GOT3 (cell line): ENCODE results near the gene METRNL.
"Not testable (repeated sequence)": the region's sequence is repeated elsewhere in the genome, so short reads cannot be mapped to it uniquely, and the experiment has no call there.

Experiments used
- DNase-seq: peaks from one replicate; lab custom pipeline; 2025; ENCODE audit warnings: mixed read lengths; lab: John Stamatoyannopoulos, UW

METRNL gene

DNA sequence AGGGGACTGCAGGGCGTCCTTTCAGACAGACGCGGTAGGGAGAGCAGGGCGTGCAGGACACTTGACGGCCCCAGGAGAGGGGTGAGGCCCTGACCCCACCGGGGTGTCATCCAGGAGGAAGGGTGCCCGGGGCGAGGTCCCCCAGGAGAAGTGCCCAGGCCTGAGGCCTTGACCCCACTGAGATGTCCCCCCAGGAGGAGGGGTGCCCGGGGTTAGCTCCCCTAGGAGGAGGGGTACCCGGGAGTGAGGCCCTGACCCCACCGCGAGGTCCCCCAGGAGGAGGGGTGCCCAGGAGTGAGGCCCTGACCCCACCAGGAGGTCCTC is 27.2 kb upstream of the METRNL start:
- DNase-seq = no peak

DNA sequence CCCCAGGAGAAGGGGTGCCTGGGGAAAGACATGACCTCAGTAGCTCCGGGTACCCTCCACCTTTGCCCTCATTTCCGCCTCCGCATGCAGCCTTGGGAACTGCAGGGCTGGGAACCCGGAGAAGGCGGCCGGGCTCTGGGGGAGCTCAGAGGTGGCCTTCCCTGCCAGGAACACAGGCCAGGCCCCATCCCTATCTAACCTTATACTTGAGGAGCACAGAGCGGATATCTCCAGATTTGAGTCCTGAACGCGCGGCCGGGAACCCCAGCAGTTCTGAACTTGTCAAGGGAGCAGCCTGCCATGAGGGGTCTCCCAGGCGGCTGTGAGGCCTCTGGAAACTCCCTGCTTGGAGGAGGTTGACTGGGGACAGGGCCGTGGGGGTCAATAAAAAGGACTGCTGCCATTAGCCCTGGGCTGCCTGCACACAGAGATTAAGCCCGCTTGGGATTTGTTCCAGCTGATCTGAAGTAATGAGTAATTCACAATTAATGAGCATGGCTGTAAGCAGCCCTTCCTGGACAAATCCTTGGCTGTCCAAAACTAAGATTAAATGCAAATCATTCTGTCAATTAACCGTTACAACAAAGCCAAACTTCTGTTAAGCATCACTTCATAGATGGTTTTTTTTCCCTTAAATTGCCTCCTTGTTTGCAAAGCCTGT is 26.3 kb upstream of the METRNL start:
- no peak for DNase-seq

DNA sequence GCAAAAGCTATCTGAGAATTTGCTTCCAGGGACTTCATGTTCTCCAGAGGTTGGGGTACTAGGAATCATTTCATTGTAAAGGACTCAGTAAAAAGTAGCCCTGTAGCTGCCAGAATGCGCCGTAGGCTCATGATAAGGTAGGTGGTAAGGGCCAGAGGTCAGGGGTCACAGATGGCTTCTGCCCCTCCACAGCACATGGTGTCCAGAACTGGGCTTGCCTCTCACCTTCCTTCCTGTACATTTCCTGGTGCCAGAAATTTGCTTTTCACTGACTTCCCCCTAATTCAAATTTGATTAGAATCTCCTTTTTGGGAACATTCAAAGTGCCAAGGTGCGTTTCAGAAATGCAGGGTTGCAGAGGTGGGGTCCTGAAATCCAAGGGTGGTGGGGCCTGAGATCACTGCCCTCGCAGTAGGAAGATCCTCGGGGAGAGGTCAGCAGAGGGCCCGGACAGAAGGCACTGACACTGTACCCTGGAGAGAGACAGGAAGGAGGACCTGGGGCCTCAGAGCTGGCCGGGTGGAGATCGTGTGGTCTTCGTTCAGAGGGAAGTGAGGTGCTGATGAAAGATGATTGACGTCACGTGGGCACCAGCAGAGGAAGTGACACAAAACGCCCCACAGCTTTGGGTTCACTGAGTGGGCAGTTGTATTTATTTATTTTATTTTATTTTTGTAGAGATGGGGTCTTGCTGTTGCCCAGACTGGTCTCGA is 25.5 kb upstream of the METRNL start:
- no peak for DNase-seq

DNA sequence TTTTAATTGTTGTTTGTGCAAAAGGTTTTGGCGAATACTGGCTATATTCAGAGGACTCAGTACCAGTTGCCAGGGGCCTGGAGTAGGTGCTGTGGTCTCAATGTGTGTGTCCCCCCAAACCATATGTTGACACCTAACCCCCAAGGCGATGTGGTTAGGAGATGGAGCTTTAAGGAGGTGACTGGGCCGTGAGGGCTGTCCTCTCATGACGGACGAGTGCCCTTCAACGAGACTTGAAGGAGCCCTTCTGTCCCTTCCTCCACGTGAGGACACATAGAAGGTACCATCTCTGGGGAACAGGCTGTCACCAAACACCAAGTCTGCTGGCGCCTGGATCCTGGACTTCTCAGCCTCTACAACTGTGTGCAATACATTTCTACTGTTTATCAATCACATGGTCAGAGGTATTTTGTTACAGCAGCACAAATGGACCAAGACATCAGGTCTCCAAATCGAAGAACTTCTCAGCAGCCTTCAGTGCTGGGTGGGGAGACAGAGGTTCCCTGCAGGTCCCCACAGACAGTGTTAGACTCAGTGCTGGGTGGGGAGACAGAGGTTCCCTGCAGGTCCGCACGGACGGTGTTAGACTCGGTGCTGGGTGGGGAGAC is 24.8 kb upstream of the METRNL start:
- DNase-seq = no peak

DNA sequence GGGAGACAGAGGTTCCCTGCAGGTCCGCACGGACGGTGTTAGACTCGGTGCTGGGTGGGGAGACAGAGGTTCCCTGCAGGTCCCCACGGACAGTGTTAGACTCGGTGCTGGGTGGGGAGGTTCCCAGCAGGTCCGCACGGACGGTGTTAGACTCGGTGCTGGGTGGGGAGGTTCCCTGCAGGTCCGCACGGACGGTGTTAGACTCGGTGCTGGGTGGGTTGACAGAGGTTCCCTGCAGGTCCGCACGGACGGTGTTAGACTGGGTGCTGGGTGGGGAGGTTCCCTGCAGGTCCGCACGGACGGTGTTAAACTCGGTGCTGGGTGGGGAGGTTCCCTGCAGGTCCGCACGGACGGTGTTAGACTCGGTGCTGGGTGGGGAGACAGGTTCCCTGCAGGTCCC is 24.2 kb upstream of the METRNL start:
- DNase-seq = not testable (repeated sequence)

DNA sequence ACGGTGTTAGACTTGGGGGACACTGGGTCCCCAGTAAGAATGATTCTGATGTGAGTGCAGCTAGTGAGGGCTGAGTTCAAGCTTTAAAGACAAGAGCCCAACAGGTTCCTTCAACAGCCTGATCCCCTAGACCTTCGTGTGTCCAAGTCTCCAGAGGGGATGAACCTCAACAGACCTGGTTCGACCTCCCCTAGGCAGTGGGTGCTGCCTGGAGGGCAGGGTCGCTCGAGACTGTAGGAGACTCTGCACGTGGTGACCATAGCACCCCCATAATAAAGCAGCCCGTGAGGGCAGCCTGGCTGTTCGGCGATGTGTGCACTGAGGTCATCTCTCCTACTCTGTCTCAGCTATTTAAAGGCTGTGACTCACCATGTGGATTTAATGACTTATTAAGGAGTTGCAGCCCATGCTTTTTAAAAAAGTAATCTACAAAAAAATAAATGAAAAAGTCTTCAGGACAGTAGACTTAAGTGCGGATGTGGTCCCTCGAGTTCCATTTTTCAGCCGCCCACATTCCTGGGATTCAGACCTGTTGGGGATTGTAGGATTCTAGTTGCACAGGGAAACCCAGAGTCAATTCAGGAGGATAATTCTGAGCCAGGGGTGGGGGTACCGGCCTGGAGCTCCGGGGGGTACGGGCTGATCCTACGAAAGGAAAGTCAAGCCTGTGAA is 23.4 kb upstream of the METRNL start:
- no peak for DNase-seq

DNA sequence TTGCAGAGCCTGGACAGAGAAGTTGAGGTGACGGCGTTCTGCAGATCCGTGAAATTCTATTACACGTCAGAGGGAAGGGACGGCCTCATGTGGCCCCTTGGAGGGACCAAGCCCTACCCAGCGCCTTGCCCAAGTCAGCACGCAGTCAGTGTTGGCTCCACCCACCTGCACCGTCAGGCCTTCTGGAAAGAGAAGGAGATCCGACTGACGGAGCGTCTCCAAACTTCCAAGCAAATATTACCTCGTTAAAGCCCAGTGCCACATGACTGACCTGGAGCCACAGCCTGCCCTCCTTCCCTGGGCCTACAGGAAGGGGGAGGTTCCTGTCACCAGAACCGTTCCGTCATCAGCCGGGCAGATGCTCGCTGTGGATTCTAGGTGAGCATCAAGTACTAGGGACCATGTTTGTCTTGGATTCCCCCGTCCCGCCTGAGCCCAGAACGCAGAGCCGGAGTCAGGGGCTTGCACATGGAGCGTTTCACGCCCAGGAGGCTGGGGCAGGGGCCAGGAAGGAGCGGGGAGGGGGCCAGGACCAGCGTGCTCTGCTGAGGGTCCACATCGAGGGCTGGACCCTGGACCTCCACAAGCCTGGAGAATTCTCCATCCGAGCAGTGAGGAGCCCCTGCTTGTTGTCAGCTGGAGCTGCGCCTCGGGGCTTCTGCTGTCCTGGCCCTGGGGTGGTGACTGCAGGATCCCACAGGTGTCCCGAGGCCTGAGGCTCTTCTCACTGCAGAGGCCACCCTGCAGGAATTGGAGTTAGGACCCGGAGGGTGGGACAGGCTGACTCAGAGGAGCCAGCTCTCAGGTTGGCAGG is 22.6 kb upstream of the METRNL start:
- DNase-seq = no peak

DNA sequence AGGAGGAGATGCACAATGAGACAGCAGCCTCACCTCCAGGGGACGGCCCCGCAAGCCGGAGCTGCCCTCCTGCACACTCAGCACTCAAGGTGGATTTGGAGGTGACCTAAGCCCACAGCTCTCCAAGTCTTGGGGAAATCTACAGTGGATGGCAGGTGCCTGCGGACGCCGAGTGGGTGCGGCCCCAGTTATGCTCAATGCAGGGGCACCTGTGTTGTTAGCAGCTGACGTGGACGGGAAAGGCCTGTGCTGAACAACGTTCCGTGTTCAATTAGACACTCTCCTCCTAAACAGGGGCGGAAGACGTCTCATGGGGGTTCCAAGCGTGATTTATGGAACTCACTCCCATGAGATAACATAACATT is 22.0 kb upstream of the METRNL start:
- no peak for DNase-seq

DNA sequence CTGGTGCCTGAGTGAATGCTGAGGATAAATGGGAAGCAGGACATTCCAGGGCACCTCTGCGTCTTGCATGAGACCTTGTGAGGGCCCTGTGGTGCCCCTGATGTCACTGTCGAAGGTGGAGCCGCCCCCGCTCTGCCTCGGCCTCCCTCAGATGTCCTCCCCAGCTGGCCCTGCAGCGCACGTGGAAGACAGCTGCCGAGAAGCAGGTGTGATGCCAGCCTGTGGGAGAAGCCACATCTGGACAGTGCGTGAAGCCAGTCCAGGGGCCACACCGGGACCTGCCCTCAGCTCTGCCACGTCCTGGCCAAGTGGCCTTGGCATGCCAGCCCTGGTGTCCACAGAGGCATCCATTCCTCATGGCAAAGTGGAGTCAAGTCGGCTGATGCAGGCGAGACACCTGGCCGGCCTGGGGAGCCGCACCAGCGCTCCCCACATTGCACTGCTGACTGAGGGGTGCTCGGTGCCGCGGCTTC is 21.6 kb upstream of the METRNL start:
- DNase-seq = no peak

DNA sequence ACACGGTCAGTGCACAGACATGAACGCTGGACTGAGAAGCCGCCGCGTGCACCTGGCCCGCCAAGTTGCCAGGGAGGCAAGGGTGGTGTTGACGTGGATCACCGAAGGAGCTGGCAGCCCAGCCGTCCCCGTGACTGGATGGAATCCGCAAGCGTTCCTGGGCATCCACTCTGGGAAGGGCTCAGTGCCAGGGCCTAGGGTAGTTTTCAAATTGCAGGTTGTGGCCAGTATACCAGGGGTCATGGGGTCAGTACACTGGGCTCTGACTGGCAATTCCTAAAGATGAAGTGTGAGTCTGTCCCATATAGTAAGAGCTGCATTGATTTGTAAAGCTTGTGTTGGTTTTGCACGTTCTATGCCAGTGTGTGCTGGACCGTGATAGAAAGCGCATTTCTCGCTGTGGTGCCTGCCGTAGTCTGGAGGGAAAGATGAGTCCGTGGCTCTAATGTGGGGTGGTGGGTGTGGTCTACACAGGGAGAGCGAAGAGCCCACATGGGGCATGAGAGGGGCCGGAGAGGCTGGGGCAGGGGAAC is 21.1 kb upstream of the METRNL start:
- no peak for DNase-seq

DNA sequence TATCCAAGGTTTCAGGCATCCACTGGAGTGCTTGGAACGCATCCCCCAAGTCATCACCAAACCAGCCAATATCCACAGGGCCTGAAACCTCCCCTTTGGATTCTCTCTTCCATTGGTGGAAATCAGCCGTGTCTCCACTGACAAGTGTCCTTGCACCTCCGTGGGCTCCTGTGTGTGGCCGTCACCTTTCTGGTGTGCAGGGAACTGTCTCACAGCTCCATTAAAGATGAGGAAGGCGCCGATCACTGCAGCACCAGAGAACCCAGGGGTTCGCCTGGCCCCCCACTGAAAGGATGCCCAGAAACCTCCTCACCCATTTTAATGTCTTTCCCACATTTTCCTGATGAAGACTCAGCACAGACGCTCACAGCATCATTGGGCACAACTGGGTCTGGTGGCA is 17.8 kb upstream of the METRNL start:
- no peak for DNase-seq

DNA sequence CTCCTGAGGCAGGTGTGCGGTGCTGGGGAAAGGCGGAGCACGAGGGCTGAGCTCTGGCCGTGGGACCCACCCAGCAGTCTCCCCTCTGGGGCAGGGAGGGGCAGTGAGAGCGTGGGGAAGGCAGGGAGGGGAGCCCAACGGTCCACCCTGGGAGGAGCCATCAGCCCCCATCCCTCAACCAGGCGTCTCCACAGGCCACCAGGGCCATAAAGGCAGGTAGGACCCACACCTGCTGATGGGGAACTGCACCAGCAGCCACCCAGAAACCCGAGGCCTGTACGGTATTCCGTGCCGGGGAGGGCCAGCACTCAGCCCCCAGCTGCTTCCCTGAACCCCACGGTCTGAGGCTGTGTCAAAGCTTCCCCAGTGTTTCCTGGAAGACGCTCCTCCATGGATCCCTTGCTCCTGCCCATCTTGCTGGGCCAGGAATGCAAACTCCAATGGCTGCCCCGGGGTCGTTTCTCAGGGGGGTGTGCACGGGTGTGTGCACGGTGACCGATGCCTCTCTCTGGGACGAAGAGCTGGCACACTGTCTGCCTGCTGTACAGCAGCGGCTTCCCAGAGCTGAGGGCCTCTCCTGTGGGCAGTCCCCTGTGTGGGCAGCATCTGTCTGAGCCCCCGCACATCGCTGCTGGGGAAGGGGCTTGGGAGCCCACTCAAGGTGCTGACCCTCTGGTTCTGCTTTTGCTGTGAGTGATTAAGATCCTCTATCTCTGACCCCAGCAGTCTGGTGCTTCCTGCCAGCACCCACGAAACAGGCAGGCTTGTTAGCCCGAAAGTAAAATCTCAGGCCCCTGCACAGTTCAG is 17.2 kb upstream of the METRNL start:
- DNase-seq = no peak

DNA sequence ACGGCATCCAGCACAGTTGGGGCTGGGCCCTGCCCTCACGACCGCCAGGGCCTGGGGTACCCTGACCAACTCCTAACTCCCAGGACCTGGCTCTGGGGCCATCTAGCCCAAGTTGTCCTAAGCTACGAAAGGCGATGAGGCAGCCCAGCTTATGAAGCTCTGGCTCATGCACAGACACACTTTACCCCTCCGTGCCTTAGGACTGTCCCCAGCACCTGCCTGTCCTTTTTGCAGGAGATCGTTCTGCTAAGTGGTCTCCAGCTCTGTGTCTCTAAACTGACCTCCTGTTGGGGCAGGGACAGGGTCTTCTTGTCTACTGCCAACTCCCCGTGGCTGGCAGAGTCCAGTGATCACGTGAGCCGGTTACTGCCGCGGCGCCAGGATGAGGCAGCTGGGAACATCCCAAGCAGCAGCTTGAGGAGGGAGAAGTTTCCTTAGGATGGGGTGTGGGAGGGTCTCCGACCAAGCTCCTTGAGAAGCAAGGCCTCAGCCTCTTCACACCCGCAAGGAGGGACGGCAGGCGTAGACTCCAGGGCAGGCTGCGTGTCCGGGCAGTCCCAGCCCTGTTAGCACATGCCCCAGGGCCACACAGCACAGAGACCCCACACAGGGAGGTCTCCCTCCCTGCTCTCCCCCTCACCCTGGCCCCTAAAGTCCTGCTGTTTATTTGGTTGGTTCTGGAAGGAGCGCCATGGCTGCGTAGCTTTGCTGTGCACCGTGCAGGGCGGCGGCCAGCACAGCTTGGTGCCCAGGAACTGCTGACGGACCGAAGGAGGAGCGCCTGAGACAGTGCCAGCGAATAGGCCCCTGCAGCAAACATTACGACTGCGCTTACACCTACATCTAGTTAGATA is 16.4 kb upstream of the METRNL start:
- DNase-seq = no peak

DNA sequence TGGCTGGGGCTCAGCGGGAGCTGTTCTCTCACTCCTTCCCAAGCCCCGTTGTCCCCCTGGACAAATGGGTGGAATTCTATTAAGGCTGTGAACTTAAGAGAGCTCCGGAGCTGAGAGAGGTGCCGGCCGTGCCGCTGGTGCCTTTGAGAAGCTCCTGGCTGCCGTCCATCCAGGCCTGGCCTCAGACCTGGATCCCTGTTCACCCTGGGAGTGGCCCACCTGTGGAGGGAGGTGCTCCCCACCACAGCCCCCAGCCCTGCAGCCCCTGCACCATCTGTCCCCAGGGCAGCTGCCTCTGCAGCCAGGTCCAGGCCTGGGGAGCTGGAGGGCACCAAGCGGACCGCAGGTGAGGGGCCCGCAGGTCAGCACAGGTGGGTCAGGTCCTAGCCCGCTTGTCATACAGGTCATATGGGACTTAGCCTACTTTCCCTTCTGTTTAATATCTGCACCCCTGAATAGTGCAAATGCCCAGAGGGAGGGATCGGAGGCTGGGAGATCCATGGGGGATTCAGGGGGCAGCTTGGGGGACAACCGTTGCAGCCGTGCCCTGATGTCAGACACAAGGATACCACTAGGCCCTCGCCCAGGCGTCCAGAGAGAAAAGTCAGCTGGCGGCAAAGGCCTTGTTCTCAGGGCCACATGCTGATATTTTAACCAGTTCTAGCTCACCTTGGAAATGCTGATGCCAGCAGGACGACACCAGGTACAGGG is 15.2 kb upstream of the METRNL start:
- DNase-seq = no peak

DNA sequence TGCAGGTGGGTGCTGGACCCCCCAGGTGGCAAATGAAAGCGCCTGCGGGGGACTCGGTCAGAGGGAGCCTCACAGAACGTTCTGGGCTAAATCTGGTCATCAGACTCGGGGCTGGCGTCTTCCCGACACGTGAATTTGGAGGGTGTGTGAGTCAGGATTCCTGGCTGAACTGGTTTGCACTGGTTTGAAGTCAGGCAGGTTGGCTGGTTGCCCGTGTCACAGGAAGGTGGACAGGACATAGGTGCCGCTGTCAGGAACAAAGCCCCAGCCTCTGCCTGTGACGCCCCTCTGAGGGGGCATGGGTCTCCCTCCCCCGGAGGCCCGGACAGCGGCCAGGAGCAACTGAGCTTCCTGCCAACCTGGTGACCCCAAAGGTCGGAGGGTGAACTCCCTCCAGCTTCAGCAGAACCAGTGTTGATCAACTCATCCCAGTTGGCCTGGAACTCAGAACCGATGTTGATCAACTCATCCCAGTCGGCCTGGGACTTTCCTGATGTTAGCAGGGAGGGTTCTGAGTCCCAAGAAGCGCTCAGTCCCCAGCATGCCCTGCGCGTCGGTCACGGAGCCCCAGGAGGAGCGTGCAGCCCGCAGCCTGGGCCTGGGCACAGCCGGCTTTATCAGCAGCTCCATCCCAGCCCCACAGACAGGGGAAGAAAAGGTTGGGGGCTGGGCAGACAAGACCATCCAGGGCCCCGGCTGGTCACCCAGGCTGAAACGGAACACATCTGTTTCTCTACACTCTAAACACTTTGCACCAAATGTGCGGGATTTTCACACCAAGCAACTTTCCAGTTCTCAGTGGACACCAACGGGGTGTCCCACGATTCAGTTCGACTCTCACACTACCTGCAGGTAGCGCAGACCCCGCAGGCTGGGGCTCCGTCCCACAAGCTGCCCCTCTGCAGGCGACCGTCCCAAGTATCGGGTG is 14.4 kb upstream of the METRNL start:
- no peak for DNase-seq

DNA sequence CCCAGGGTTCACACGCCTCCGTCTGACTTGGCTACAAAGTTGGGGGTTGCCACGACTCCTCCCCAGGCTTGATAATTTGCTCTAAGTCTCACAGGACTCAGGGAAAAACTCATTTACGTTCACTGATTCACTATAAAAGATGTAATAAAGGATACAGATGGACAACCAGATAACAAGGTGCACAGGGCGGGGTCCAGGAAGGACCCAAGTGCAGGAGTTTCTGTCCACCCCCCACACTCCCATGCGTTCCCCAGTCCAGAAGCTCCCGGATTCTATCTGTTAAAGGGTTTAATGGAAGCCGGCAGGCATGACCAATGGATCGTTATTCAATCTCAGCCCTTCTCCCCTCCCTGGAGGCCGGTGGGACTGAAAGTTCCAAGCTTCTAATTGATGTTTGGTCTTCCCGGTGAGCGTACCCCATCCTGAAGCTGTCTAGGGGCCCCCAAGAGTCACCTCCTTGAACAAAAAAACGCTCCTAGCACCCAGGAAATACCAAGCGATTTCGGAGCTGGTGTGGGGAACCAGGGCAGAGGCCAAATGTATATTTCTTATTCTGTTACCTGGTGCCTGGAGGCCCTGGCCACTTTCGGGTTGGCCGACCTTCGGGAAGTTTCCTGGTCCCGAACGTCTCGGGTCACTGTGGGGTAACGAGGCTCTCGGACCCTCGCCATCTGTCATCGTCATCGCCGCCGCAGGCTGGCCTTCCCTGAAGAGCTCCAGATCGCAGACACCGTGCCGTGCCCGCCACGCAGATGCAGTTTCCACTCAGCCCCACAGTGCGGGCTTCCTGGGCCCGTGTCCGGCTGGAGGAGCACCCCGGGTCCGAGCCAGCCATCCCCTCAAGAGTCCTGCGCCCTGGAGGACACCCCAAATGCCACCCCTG is 13.5 kb upstream of the METRNL start:
- DNase-seq = no peak

DNA sequence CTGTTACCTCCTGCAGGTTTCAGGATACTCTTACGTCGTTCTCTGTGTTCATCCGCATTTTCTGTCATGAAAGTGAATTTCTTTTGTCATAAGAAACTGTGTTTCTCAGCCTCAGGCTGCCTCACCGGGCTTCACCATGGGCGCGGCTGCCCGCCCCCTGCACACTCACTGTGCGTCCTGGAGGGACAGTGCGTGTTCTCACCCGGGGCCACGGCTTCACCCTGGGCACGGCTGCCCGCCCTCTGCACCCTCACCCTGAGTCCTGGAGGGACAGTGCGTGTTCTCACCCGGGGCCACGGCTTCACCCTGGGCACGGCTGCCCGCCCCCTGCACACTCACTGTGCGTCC is 12.9 kb upstream of the METRNL start:
- DNase-seq = not testable (repeated sequence)
